Skin of body (tissue), 2 donors: ENCODE data around the gene SHLD2. TPM values are rescaled to one million over a fixed set of nuclear protein-coding genes. Genes with fewer than 3 reads are reported as not detected.
"Not testable (repeated sequence)": the region's sequence is repeated elsewhere in the genome, so short reads cannot be mapped to it uniquely, and the experiment has no call there.

Experiments
- DNase-seq: peaks from one replicate; lab custom pipeline; 2025; lab: John Stamatoyannopoulos, UW
- total RNA-seq: library from RNA; depleted of rRNA; stranded (reverse); fragments of >200 nt; gene quantifications from one replicate; pipeline ENCODE4 v1.2.3, GENCODE V29; 2014

SHLD2 gene
- total RNA-seq, 1 donor from 2014 or later, result 37.9 TPM

DNA sequence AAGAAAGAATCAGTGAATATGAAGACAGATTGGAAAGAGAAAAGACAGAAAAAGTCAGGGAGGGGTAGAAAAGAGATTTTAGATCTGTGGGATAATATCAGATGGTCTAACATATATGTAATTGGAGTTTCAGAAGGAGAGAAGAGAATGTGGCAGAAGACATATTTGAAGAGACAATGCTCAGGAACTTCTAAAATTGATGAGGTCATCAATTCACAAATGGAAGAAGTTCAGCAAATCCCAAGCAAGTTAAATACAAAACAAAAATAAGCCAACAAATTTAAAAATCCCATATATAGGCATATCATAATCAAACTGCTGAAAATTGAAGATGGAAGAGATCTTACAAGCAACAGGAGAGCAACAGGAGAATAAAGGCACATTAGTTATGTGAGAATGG lies 42.5 kb downstream of the SHLD2 start:
- DNase-seq, result not testable (repeated sequence)

DNA sequence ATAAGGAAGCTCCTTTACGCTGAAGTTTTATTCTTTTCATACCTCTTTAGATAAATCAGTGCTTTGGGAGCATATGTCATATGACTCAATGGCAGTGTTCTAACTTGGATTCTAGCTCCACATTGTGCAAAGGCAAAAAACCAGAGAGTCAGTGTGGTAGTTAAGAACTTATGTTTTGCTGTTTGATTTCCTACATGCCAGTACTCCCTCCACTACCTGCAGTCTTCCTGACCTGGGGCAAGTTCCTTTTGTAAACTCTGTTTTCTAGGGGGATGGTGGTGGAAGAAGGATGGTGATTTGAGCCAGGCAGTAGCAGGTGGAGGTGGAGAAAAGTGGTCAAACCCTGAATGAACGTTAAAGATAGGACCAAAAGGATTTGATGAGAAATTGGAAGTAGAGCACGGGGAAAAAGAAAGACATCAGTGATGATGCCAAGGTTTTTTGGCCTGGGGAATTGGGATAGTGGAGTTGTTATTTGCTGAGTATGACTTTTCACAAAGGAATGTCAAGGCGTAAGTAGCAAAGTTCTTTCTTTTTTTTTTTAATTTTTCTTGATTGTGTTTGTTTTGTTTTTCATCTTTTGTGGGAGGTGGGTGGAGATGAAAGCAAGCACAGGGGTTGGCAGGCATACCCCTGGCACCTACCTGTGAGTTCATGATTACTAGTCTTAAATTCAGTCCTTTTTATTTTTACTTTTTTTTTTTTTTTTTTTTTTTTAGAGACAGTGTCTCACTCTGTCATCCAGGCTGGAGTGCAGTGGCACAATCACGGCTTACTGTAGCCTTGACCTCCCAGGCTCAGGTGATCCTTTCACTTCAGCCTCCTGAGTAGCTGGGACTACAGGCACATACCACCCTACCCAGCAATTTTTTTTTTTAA lies 47.5 kb downstream of the SHLD2 start:
- DNase-seq, result peak; percentile 8

DNA sequence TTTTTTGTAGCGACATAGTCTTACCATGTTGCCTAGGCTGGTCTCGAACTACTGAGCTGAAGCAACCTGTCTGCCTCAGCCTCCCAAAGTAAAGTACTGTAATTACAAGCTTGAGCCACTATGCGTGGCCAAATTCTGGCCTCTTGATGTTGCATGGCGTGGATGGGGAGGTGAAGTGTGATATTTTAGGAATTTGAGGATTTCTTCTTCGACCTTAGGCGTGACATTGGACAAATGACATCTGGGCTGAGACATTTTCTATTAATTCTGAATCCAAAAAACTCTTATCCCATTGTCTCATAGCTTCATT lies 48.1 kb downstream of the SHLD2 start:
- not testable (repeated sequence) for DNase-seq

DNA sequence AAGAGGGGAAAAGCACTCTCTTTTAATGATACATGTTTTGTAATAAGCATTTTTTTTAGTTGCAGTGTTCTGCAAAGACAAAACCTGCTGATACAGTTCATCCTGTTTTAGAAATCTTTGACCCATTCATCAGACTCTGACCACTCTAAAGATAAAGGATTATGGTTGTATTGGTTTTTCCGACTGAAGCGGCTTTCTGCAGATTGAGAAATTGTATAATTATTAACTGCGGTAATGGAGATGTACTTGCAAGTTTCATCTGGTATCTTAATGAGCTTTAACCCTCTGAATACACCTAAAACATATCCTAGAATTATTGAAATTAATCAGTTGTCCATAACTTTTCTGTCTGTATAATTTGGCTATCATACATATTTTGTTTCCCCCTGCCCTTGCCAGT lies 50.6 kb downstream of the SHLD2 start:
- DNase-seq, result not testable (repeated sequence)

DNA sequence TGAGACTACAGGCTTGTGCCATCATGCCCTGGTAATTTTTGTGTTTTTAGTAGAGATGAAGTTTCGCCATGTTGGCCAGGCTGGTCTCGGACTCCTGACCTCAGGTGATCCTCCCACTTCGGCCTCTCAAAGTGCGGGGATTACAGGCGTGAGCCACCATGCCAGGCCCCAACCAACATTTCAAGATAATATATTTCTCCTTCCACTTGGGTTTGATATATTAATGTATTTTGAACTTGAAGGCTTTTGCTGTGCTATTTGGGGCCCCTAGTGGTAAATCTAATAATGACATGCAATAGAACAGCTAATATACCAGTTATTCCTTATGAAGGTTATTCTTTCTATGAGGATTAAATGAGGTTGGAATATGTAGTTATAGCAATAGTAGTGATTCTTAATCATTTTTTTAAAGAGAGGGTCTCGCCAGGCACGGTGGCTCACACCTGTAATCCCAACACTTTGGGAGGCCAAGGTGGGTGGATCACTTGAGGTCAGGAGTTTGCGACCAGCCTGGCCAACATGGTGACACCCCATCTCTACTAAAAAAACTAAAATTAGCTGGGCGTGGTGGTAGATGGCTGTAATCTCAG lies 54.1 kb downstream of the SHLD2 start:
- DNase-seq, result not testable (repeated sequence)

DNA sequence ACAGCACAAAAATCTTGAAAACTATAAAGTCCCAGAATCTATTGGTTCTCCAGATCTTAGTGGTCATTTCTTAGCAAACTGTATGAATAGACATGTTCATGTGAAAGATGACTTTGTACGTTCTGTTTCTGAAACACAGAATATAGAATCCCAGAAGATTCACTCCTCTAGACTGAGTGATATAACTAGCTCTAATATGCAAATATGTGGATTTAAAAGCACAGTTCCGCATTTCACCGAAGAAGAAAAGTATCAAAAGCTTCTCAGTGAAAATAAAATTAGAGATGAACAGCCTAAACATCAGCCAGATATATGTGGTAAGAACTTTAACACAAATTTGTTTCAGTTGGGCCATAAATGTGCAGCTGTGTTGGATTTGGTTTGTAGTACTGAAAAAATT lies 56.5 kb downstream of the SHLD2 start:
- not testable (repeated sequence) for DNase-seq

DNA sequence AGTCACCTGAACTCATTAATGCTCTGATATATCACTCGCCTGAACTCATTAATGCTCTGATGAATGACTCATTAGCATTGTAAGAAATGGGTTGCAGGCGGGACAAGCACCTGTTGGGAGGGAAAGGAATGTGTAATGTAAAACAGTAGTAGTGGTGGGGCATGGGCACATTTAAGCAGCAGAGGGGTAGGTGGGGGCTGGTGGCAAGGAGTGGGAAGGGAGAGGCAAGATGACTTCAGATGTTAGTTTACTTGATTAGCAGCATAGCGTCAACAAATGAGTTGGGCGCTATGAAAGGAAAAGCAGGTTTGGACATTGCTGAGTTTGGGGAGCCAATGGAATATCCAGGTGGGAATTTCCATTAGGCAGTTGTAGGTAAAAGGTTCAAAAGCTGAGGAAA lies 61.8 kb downstream of the SHLD2 start:
- DNase-seq, result not testable (repeated sequence)

DNA sequence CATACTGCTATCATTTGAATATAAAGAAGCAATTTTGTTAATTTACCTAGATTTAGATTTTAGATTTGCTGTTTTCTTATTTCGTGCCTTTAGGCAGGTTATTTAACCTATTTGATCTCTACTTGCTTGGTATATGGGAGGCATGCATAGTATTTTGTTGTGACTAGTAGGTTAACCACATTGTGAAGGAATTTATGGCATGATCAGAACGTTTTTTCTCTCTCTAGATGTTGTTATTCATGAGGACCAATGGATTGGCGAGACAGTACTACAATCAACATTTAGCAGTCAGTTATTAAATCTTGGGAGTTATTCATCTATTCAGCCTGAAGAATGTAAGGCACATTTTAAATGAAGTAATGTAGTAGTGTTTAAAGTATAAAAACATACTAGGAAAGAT lies 62.8 kb downstream of the SHLD2 start:
- DNase-seq, result not testable (repeated sequence)

DNA sequence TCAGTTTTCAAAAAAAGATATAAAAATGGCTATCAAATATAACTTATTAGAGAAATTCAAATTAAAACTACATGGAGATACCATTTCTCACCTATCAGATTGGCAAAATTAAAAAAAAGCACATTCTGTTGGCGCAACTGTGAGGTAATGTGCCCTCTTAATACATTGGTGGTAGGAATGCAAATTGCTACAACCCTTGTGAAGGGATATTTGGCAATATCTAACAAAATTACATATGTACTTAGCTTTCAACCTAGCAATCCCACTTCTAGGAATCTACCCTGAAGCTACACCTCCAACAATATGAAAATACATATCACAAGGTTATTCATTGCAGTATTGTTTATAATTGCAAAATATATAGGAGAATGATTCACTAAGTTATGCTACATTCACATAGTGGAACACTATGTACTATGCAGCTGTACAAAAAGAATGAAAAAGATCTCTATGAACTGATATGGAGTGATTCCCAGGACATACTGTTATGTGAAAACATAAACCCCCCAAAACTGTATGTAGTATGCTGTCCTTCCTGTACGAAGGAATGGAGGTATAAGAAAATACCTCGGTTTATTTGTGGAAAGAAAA lies 67.8 kb downstream of the SHLD2 start:
- DNase-seq, result not testable (repeated sequence)

DNA sequence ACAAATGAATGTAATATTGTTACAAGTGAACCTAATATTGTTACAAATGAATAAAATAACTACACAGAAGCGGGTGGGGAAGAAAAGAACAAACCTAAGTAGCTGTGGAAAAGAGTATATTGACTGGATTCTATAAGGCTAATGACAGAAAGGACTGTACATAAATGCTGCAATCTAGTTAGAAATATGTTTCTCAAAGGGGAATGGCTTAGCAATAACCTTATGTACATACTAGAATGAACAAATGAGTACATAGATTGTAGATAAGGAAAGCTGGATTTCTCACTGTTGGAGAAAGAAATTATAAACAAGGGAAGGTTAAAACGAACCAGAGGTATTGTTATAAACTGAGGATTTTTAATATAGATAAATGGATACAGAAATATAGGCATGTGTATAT lies 68.4 kb downstream of the SHLD2 start:
- DNase-seq, result not testable (repeated sequence)

DNA sequence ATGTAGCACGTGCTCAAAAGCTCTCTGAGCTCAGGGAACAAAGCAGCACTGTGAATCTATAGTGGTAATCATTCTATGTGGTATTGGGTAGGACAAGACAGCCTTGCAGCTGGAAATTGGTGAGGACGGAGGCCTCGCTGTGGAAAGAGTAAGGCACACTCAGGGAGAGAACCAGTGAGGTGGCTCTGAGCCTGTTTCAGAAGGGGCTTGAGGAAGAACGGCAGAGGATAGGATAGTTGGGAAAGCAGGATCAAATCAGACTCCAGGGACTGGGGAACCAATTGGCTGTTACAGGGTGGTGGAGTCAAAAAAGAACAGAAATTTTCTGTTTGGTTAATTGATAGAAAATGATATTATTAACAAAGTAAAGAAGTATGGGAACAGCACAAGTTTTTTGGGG lies 74.9 kb downstream of the SHLD2 start:
- DNase-seq, result not testable (repeated sequence)

DNA sequence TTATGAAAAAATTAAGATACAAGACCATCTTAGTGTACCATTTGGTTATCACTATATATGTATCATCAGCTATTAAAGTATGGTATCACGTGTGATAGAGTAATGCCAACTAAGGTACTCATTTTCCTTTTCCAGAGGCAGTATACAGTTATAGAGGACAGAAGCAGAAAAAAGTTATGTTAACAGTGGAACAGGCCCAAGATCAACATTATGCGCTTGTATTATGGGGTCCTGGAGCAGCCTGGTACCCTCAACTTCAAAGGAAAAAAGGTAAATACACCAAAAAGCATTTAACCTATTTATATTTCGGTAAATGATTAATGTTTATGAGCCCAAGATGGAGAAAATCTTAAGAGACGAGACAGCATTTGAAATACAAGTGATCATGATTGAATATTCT lies 75.7 kb downstream of the SHLD2 start:
- DNase-seq, result not testable (repeated sequence)

DNA sequence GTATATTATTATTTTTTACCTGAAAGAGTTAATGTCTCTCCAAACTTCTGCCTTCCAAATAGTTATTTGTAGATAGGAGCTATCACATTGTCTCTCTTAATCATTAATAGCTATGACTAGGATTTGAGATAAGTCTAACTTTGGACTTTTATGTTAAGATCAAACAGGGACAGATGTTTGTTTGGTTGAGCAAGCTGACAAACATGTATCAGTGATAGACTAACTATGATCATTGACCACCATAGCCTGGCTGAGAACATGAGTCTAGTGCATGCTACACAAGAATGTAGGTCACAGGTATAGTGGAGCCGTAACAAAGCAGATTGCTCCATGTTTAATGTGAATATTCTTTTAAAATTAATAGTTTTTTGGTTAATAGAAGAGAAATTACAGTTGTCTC lies 76.7 kb downstream of the SHLD2 start:
- not testable (repeated sequence) for DNase-seq

DNA sequence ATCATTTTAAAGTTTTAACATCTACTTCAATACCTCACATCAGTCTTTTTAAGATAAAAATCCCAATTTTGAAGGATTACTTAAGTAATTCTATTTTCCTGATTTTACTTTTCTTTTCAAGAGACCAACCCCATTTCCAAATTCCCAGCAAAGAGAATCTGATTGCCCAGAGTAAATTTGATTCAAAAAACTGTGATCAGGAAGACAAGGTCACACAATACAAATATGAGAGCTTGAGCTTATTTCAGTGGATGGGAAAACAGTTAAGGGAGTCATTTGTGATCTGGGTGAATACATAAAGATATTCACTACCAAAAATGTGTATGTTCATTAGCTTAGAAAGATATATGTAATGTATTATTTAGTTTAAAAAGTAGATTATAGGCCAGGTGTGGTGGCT lies 77.2 kb downstream of the SHLD2 start:
- not testable (repeated sequence) for DNase-seq

DNA sequence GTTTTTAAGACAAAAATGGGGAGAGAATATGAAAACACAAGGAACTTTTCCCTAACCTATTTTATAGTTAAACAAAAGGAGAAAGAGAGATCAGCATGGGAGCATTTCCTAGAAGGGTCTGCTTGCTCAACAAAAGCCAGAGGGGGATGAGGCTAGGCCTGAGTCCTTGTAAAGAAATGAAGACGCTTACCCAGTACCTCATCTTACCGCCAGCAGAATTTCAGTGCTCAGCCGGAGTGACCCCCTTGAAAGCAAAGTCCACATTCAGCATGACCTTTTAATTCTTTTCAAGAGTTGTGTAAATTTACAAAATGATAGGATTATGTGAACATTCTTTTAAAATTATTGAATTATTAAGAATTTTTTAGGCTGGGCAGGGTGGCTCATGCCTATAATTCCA lies 82.6 kb downstream of the SHLD2 start:
- not testable (repeated sequence) for DNase-seq

DNA sequence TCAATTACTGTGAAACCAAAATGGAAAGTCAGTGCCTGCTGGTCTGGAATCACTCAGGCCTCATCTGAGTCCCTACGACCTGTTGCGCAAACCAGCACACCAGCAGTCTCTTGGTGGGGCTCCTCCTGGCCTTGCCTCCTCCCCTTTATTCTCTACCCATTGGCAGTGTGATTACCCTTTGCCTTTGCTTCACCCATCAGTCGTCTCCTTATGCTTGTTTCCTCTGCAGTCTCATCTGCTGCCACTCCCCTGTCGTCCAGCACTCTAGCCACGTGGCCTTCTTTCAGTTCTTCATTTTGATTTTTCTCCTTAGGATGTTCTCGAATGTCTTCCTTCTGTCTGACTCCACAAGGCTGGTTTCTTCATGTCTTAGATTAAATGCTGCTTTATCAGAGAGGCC lies 89.4 kb downstream of the SHLD2 start:
- not testable (repeated sequence) for DNase-seq

DNA sequence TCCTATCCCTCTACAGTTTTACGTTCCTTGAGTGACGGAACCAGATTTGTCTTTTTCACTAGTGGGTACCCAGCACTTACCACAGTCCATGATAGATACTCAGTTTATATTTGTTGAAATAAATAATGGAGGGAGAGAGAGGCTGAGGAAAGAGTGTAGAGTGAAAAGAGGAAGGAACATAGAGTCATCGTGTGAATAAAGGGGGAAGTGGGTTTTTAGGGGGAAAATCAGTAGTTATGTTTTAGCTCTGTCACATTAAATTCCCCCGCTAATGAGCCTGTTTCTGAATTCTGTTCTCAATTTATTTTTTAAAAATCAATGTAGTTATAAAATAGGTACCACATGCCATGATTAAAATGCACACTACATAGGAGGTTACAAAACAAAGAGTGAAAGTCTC lies 91.0 kb downstream of the SHLD2 start:
- DNase-seq, result not testable (repeated sequence)

DNA sequence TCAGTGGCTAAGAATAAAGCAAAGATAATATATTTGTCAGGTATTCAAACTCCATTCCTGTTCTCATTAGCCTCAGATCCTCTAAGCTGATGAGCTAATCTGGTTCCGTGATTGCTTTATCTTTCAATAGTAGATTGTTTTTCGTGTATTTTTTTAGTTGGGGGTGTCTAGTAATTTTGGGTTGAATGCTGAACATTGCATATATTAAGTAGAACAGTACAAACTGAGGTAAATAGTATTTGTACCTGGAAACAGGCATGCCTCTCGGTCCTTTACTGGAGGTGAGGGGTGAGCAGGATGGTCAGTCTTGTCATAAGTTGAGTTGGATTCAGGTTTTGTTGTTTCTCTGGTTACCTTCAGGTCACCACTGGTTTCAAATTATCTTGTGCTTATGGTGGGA lies 92.6 kb downstream of the SHLD2 start:
- DNase-seq, result not testable (repeated sequence)

DNA sequence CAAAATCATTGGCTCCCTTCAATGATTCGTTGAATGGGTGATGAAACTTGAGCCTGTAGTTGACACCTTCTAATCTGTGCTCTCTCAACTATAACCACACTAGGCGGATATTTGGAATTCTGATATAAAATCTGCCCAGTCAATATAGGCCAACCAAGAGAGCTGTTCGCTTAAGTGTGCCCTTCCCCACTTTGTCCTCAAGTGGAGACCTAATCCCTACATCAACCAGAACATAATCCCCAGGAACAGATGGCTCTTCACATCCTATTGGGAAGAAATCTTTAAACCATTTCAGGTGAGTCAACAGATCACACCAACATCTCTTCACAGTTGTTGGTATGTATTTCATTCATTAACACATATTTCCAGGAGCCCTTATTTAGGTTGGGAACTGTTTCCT lies 96.8 kb downstream of the SHLD2 start:
- not testable (repeated sequence) for DNase-seq

DNA sequence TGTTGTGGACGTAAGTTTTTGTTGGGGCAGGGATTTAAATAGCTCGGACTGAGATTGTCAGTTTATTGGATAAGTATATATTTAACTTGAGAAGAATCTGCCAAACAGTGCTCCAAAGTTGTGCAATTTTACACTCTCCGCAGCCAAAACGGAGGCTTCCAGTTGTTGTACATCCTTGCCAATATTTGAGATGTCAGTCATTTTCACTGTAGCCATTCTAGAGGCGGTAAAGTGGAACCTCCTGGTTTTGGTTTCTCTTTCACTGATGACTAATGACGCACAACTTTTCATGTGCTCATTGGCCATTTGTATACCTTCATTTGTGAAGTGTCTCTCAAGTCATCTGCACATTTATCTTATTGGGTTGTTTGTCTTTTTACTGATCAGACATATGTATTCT lies 105.9 kb downstream of the SHLD2 start:
- DNase-seq, result peak; percentile 2

DNA sequence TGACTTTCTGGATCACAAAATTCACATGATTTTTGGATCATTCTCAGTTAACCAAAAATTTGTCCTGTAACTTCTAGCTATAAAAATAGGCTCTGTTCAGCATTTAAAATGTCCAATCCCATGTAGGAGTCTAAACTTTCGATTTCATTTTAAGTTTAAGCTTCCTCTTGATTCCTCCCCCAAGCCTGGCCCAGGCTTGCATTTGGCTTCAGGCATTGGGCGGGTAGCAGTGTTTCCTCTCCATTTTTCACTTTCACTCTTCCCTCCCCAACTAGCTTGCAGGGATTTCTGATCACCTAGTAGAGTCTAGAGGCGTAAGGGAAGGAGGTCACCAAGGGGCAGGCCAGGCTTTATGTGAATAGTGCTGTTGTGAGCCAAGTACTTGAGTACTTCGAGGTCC lies 109.8 kb downstream of the SHLD2 start:
- DNase-seq, result not testable (repeated sequence)

DNA sequence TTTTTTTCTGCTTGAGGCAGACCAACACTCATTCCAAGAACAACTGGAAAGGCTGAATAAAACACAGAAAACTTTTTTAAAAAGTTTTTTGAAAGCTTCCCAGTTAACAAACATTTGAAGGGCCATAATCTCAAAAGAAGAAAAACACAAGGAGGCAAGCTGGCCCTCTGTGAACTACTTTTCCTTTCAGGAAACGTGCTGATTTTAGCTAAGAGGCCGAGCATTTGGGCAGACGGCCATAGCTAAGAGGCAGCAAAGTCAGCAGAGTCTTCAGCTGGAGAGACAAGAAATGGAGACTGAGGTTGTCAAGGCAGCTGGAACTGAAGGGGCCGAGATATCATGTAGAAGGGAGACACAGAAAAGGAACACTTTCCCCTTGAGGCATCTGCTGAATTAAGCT lies 111.9 kb downstream of the SHLD2 start:
- not testable (repeated sequence) for DNase-seq

DNA sequence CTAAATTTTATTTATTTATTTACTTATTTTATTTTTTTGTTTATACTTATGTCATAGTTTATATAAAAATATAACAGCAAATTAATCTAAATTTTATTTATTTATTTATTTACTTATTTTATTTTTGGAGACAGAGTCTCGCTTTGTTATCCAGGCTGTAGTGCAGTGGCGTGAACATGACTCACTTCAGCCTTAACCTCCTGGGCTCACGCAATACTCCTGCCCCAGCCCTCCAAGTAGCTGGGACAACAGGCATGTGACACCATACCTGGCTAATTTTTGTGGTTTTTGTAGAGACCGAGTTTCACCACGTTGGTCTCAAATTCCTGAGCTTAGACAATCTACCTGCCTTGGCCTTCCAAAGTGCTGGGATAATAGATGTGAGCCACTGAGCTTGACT lies 115.3 kb downstream of the SHLD2 start:
- not testable (repeated sequence) for DNase-seq
